HEK293 (cell line): Measurements from ENCODE around the gene SUOX.
A peak's percentile ranks its signal among the peaks of the same experiment; 100 is the strongest.

Experiments used
- GFI1B ChIP-seq: fragments of 450-650 bp; formaldehyde crosslinking; IDR thresholded peaks from 2 replicates; pipeline ENCODE4 v1.5.1; 2016; ENCODE audit warnings: missing biosample characterization, missing genetic modification characterization
- KLF17 ChIP-seq: fragments of 450-650 bp; formaldehyde crosslinking; IDR thresholded peaks from 2 replicates; pipeline ENCODE4 v1.5.1; 2016; ENCODE audit warnings: missing biosample characterization, missing genetic modification characterization
- MEIS1 ChIP-seq: sonication (generic); formaldehyde crosslinking; IDR thresholded peaks from 2 replicates; pipeline ENCODE4 v1.8.1; 2022; ENCODE audit warnings: missing genetic modification reagents, mild to moderate bottlenecking, borderline replicate concordance
- OVOL3 ChIP-seq: fragments of 450-650 bp; formaldehyde crosslinking; IDR thresholded peaks from 2 replicates; pipeline ENCODE4 v1.5.1; 2016; ENCODE audit warnings: missing biosample characterization, missing genetic modification characterization
- RBAK ChIP-seq: fragments of 450-650 bp; formaldehyde crosslinking; IDR thresholded peaks from 2 replicates; pipeline ENCODE4 v1.5.1; 2016; ENCODE audit warnings: missing biosample characterization, missing genetic modification characterization
- TRIM28 ChIP-seq: IDR thresholded peaks from 2 replicates; pipeline ENCODE4 v1.6.1; 2011; ENCODE audit warnings: low read length, control low read depth, borderline replicate concordance
- TSHZ1 ChIP-seq: fragments of 450-650 bp; formaldehyde crosslinking; IDR thresholded peaks from 2 replicates; pipeline ENCODE4 v1.5.1; 2016; ENCODE audit warnings: missing biosample characterization, missing genetic modification characterization, borderline replicate concordance
- ZBTB21 ChIP-seq: fragments of 450-650 bp; formaldehyde crosslinking; IDR thresholded peaks from 2 replicates; pipeline ENCODE4 v1.5.1; 2017; ENCODE audit warnings: missing biosample characterization, missing genetic modification characterization
- ZBTB8A ChIP-seq: fragments of 450-650 bp; formaldehyde crosslinking; IDR thresholded peaks from 2 replicates; pipeline ENCODE4 v1.5.1; 2016; ENCODE audit warnings: missing biosample characterization, missing genetic modification characterization
- ZFP37 ChIP-seq: fragments of 450-650 bp; formaldehyde crosslinking; IDR thresholded peaks from 2 replicates; pipeline ENCODE4 v1.5.1; 2016; ENCODE audit warnings: missing biosample characterization, missing genetic modification characterization
- ZFP69B ChIP-seq: fragments of 450-650 bp; formaldehyde crosslinking; IDR thresholded peaks from 2 replicates; pipeline ENCODE4 v1.5.1; 2016; ENCODE audit warnings: missing biosample characterization, missing genetic modification characterization
- ZIC2 ChIP-seq: fragments of 450-650 bp; formaldehyde crosslinking; IDR thresholded peaks from 2 replicates; pipeline ENCODE4 v1.5.1; 2016; ENCODE audit warnings: missing biosample characterization, missing genetic modification characterization
- ZNF114 ChIP-seq: fragments of 450-650 bp; formaldehyde crosslinking; IDR thresholded peaks from 2 replicates; pipeline ENCODE4 v1.5.0; 2017; ENCODE audit warnings: missing biosample characterization, missing genetic modification characterization
- ZNF155 ChIP-seq: fragments of 450-650 bp; formaldehyde crosslinking; IDR thresholded peaks from 2 replicates; pipeline ENCODE4 v1.5.1; 2016; ENCODE audit warnings: missing biosample characterization, missing genetic modification characterization
- ZNF2 ChIP-seq: fragments of 450-650 bp; formaldehyde crosslinking; IDR thresholded peaks from 2 replicates; pipeline ENCODE4 v1.5.1; 2016; ENCODE audit warnings: missing biosample characterization, missing genetic modification characterization
- ZNF221 ChIP-seq: fragments of 450-650 bp; formaldehyde crosslinking; IDR thresholded peaks from 2 replicates; pipeline ENCODE4 v1.5.1; 2017; ENCODE audit warnings: missing biosample characterization, missing genetic modification characterization, borderline replicate concordance
- ZNF223 ChIP-seq: fragments of 450-650 bp; formaldehyde crosslinking; IDR thresholded peaks from 2 replicates; pipeline ENCODE4 v1.5.1; 2016; ENCODE audit warnings: missing biosample characterization, missing genetic modification characterization
- ZNF23 ChIP-seq: fragments of 450-650 bp; formaldehyde crosslinking; IDR thresholded peaks from 2 replicates; pipeline ENCODE4 v1.5.1; 2016; ENCODE audit warnings: missing biosample characterization, missing genetic modification characterization, borderline replicate concordance
- ZNF24 ChIP-seq: fragments of 450-650 bp; formaldehyde crosslinking; IDR thresholded peaks from 2 replicates; pipeline ENCODE4 v1.5.1; 2016; ENCODE audit warnings: missing biosample characterization, missing genetic modification characterization
- ZNF335 ChIP-seq: fragments of 450-650 bp; formaldehyde crosslinking; conservative IDR thresholded peaks from 2 replicates; pipeline ENCODE4 v1.5.1; 2016; ENCODE audit warnings: missing biosample characterization, missing genetic modification characterization
- ZNF426 ChIP-seq: fragments of 450-650 bp; formaldehyde crosslinking; IDR thresholded peaks from 2 replicates; pipeline ENCODE4 v1.5.1; 2017; ENCODE audit warnings: missing biosample characterization, missing genetic modification characterization, mild to moderate bottlenecking, inconsistent platforms, moderate library complexity
- ZNF501 ChIP-seq: fragments of 450-650 bp; formaldehyde crosslinking; IDR thresholded peaks from 2 replicates; pipeline ENCODE4 v1.5.1; 2016; ENCODE audit warnings: missing biosample characterization, missing genetic modification characterization
- ZNF513 ChIP-seq: fragments of 450-650 bp; IDR thresholded peaks from 2 replicates; pipeline ENCODE4 v1.5.1; 2018; ENCODE audit warnings: missing biosample characterization, missing genetic modification characterization
- ZNF580 ChIP-seq: fragments of 450-650 bp; formaldehyde crosslinking; IDR thresholded peaks from 2 replicates; pipeline ENCODE4 v1.5.1; 2016; ENCODE audit warnings: missing biosample characterization, missing genetic modification characterization
- ZNF777 ChIP-seq: fragments of 450-650 bp; formaldehyde crosslinking; IDR thresholded peaks from 2 replicates; pipeline ENCODE4 v1.5.1; 2017; ENCODE audit warnings: missing biosample characterization, missing genetic modification characterization, borderline replicate concordance
- ZSCAN16 ChIP-seq: fragments of 450-650 bp; formaldehyde crosslinking; IDR thresholded peaks from 2 replicates; pipeline ENCODE4 v1.5.1; 2016; ENCODE audit warnings: missing biosample characterization, missing genetic modification characterization
- ZSCAN30 ChIP-seq: fragments of 450-650 bp; IDR thresholded peaks from 2 replicates; pipeline ENCODE4 v1.5.1; 2018; ENCODE audit warnings: missing biosample characterization, mild to moderate bottlenecking, missing genetic modification characterization, moderate library complexity
- TF ChIP-seq, protein P1 (sequence below): fragments of 450-650 bp; formaldehyde crosslinking; IDR thresholded peaks from 2 replicates; pipeline ENCODE4 v1.5.1; 2016; ENCODE audit warnings: missing biosample characterization, missing genetic modification characterization
- TF ChIP-seq, protein P2 (sequence below): fragments of 450-650 bp; formaldehyde crosslinking; IDR thresholded peaks from 2 replicates; pipeline ENCODE4 v1.5.1; 2017; ENCODE audit warnings: missing biosample characterization, missing genetic modification characterization
- TF ChIP-seq, protein P3 (sequence below): fragments of 450-650 bp; formaldehyde crosslinking; IDR thresholded peaks from 2 replicates; pipeline ENCODE4 v1.5.1; 2016; ENCODE audit warnings: missing biosample characterization, missing genetic modification characterization

The SUOX gene

GRCh38 chr12:55996715-55997534 lies at the start of gene SUOX (continued):
- TF ChIP-seq ZNF221 (tag by site-specific recombination) (no peak), ZNF114 (no peak), ZBTB21 (tag by site-specific recombination) (no peak), ZNF2 (tag by site-specific recombination) (no peak), TRIM28 (peak; percentile 35; the same call in 1 of the 2 replicates), ZNF223 (tag by site-specific recombination) (no peak), ZNF777 (no peak), KLF17 (tag by site-specific recombination) (no peak), TSHZ1 (tag by site-specific recombination) (no peak), ZNF580 (0 out of 2 replicates have a peak, but pooled peaks have one; percentile 7), ZSCAN30 (tag by site-specific recombination) (no peak; the same call in 1 of the 2 replicates), ZNF426 (tag by site-specific recombination) (no peak), ZNF501 (tag by site-specific recombination) (0 out of 2 replicates have a peak, but pooled peaks have one; percentile 63), ZNF155 (tag by site-specific recombination) (no peak), MEIS1 (no peak), RBAK (tag by site-specific recombination) (no peak), ZNF24 (no peak), ZSCAN16 (no peak), ZNF23 (tag by site-specific recombination) (no peak), ZBTB8A (tag by site-specific recombination) (no peak), GFI1B (tag by site-specific recombination) (no peak), ZFP37 (no peak), OVOL3 (tag by site-specific recombination) (peak; percentile 97), ZIC2 (peak; percentile 41; the same call in 1 of the 2 replicates), ZNF513 (tag by site-specific recombination) (no peak), ZNF335 (peak; percentile 66), ZFP69B (tag by site-specific recombination) (no peak)
- TF ChIP-seq, protein P1, sequence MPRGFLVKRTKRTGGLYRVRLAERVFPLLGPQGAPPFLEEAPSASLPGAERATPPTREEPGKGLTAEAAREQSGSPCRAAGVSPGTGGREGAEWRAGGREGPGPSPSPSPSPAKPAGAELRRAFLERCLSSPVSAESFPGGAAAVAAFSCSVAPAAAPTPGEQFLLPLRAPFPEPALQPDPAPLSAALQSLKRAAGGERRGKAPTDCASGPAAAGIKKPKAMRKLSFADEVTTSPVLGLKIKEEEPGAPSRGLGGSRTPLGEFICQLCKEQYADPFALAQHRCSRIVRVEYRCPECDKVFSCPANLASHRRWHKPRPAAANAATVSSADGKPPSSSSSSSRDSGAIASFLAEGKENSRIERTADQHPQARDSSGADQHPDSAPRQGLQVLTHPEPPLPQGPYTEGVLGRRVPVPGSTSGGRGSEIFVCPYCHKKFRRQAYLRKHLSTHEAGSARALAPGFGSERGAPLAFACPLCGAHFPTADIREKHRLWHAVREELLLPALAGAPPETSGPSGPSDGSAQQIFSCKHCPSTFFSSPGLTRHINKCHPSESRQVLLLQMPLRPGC (tag by site-specific recombination): peak; percentile 47; the same call in 1 of the 2 replicates
- TF ChIP-seq, protein P2, sequence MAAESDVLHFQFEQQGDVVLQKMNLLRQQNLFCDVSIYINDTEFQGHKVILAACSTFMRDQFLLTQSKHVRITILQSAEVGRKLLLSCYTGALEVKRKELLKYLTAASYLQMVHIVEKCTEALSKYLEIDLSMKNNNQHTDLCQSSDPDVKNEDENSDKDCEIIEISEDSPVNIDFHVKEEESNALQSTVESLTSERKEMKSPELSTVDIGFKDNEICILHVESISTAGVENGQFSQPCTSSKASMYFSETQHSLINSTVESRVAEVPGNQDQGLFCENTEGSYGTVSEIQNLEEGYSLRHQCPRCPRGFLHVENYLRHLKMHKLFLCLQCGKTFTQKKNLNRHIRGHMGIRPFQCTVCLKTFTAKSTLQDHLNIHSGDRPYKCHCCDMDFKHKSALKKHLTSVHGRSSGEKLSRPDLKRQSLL (tag by site-specific recombination): peak; percentile 58; the same call in 1 of the 2 replicates
- TF ChIP-seq, protein P3, sequence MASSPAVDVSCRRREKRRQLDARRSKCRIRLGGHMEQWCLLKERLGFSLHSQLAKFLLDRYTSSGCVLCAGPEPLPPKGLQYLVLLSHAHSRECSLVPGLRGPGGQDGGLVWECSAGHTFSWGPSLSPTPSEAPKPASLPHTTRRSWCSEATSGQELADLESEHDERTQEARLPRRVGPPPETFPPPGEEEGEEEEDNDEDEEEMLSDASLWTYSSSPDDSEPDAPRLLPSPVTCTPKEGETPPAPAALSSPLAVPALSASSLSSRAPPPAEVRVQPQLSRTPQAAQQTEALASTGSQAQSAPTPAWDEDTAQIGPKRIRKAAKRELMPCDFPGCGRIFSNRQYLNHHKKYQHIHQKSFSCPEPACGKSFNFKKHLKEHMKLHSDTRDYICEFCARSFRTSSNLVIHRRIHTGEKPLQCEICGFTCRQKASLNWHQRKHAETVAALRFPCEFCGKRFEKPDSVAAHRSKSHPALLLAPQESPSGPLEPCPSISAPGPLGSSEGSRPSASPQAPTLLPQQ (tag by site-specific recombination): no peak
